GM12865 (cell line): Measurements from ENCODE around the gene SH3GLB2.
"Not testable (repeated sequence)": the region's sequence is repeated elsewhere in the genome, so short reads cannot be mapped to it uniquely, and the experiment has no call there.

Experiments
- DNase-seq: peaks from one replicate; pipeline ENCODE4 v3.0.0; 2010; ENCODE audit warnings: low read depth
- H3K4me3 ChIP-seq: 2 replicates; pipeline ENCODE4 v1.5.1; 2011; ENCODE audit warnings: mild to moderate bottlenecking, low read depth, low read length, control low read depth
- CTCF ChIP-seq: IDR thresholded peaks from 2 replicates; pipeline ENCODE4 v1.5.1; 2011; ENCODE audit warnings: low read length, control low read depth, low read depth, inconsistent platforms; ENCODE audit not compliant: insufficient read depth; ENCODE audit errors: missing control alignments

The SH3GLB2 gene

GRCh38 chr9:129036923-129037766 is 9.0 kb upstream of the SH3GLB2 start:
- no peak for TF ChIP-seq CTCF
- H3K4me3 ChIP-seq = peak overlapping the region; percentile 100
- DNase-seq = no peak

GRCh38 chr9:129036241-129036922 is 8.3 kb upstream of the SH3GLB2 start, which contains the start of gene MIGA2:
Gene MIGA2 (plus strand): TSS chr9:129036626. CDS start chr9:129040595, 3,969 bp downstream.
- TF ChIP-seq CTCF = no peak
- DNase-seq = peak; percentile 99
- H3K4me3 ChIP-seq = peak within 1 kb of the TSS; percentile 100

GRCh38 chr9:129035838-129036237 is 7.7 kb upstream of the SH3GLB2 start:
- DNase-seq = not testable (repeated sequence)

GRCh38 chr9:129033216-129033615 is 5.1 kb upstream of the SH3GLB2 start:
- no peak overlapping the region for H3K4me3 ChIP-seq
- DNase-seq = no peak
- no peak for TF ChIP-seq CTCF

More at GRCh38 chr9:129035838-129036237, 7.7 kb upstream of the SH3GLB2 start:
- peak overlapping the region; percentile 58 for H3K4me3 ChIP-seq

- DNase-seq = no peak
- no peak for TF ChIP-seq CTCF
- H3K4me3 ChIP-seq = no peak overlapping the region
These were observed 4.5 kb upstream of the SH3GLB2 start for GRCh38 chr9:129032541-129033159.

- no peak overlapping the region for H3K4me3 ChIP-seq
- no peak for DNase-seq
- TF ChIP-seq CTCF = no peak
These were observed 3.4 kb upstream of the SH3GLB2 start for GRCh38 chr9:129031514-129031913.

GRCh38 chr9:129030191-129030590 is 2.1 kb upstream of the SH3GLB2 start:
- no peak for TF ChIP-seq CTCF
- no peak for DNase-seq
- no peak overlapping the region for H3K4me3 ChIP-seq
